OCI-LY7 (cell line): Measurements from ENCODE around the gene RGL1. TPM values are rescaled to one million over a fixed set of nuclear protein-coding genes. Genes with fewer than 3 reads are reported as not detected.
"Not testable (repeated sequence)": the region's sequence is repeated elsewhere in the genome, so short reads cannot be mapped to it uniquely, and the experiment has no call there.

ENCODE experiments used
- BruUV-seq: library from RNA; stranded (reverse); fragments of 400-500 nt; replicated peaks from 2 replicates; lab custom pipeline; 2021; lab: Mats Ljungman, UMichigan
- CTCF ChIA-PET: fragments of 300-600 bp; sonication (Branson Sonifier 250); formaldehyde crosslinking; loops from one replicate; lab custom pipeline; 2022; ENCODE audit warnings: antibody characterized with exemption; ENCODE audit not compliant: unreplicated experiment; lab: Charles Lee
- POLR2A ChIA-PET: fragments of 300-600 bp; sonication (Branson Sonifier 250); formaldehyde crosslinking; loops from one replicate; lab custom pipeline; 2022; ENCODE audit warnings: antibody characterized with exemption; lab: Charles Lee
- DNase-seq: peaks from one replicate; pipeline ENCODE4 v3.0.0-alpha.2; 2015; ENCODE audit warnings: low spot score
- H2AFZ ChIP-seq: fragments of 200-600 bp; sonication (generic), shearing (Covaris generic); 2 replicates; pipeline ENCODE4 v1.6.1; 2014; ENCODE audit warnings: mild to moderate bottlenecking, antibody characterized with exemption, low read length, moderate library complexity
- H3K27ac ChIP-seq: fragments of 200-600 bp; sonication (generic); 2 replicates; pipeline ENCODE4 v1.5.1; 2014; ENCODE audit warnings: mixed run types, low read depth, mild to moderate bottlenecking, moderate library complexity, low read length, inconsistent platforms; ENCODE audit not compliant: poor library complexity, severe bottlenecking
- H3K36me3 ChIP-seq: fragments of 200-600 bp; sonication (generic); 2 replicates; pipeline ENCODE4 v1.6.1; 2014; ENCODE audit warnings: mild to moderate bottlenecking, antibody characterized with exemption, low read length, moderate library complexity, mixed read lengths; ENCODE audit not compliant: insufficient read depth
- H3K4me1 ChIP-seq: fragments of 200-600 bp; sonication (generic); 2 replicates; pipeline ENCODE4 v1.5.1; 2014; ENCODE audit warnings: mild to moderate bottlenecking, low read length; ENCODE audit not compliant: insufficient read depth, poor library complexity, severe bottlenecking
- H3K4me2 ChIP-seq: fragments of 200-600 bp; sonication (generic); 2 replicates; pipeline ENCODE4 v1.6.1; 2014; ENCODE audit warnings: mild to moderate bottlenecking, low read length
- H3K4me3 ChIP-seq: fragments of 200-600 bp; sonication (generic); 2 replicates; pipeline ENCODE4 v1.5.1; 2014; ENCODE audit warnings: mild to moderate bottlenecking, low read depth, low read length; ENCODE audit not compliant: poor library complexity, severe bottlenecking
- H3K79me2 ChIP-seq: fragments of 200-600 bp; sonication (generic); 2 replicates; pipeline ENCODE4 v1.6.1; 2016; ENCODE audit warnings: low read depth, mild to moderate bottlenecking, low read length, moderate library complexity, mixed read lengths; ENCODE audit not compliant: insufficient read depth
- H3K9me2 ChIP-seq: fragments of 200-600 bp; sonication (generic); 2 replicates; pipeline ENCODE4 v1.6.1; 2016; ENCODE audit warnings: mild to moderate bottlenecking, low read length, mixed read lengths; ENCODE audit not compliant: insufficient read depth
- H3K9me3 ChIP-seq: fragments of 200-600 bp; sonication (generic); 2 replicates; pipeline ENCODE4 v1.6.1; 2014; ENCODE audit warnings: mild to moderate bottlenecking, mixed run types, low read length, mixed read lengths
- H4K20me1 ChIP-seq: fragments of 200-600 bp; sonication (generic); 2 replicates; pipeline ENCODE4 v1.6.1; 2014; ENCODE audit warnings: mild to moderate bottlenecking, antibody characterized with exemption, low read length, moderate library complexity, mixed read lengths; ENCODE audit not compliant: insufficient read depth
- EZH2phosphoT487 ChIP-seq: fragments of 200-600 bp; sonication (generic); IDR thresholded peaks from 2 replicates; pipeline ENCODE4 v1.6.1; 2018; ENCODE audit warnings: low read depth, borderline replicate concordance, mild to moderate bottlenecking, mixed run types, antibody characterized with exemption, low read length, moderate library complexity, mixed read lengths
- intact Hi-C: fragments of 100-400 bp; cut with micrococcal nuclease; formaldehyde crosslinking; loops from one replicate; pipeline ENCODE4 v1.10.0; 2022; ENCODE audit not compliant: unreplicated experiment
- total RNA-seq, 2 experiments: library from RNA; depleted of rRNA in 1 of 2; stranded (reverse); fragments of >200 nt in 1 of 2; shearing (Covaris generic) in 1 of 2; gene quantifications; 2 replicates each; pipeline ENCODE4 v1.2.3, GENCODE V29; 2014 to 2022
- TF ChIP-seq, protein P1 (sequence below): fragments of 200-600 bp; sonication (generic); conservative IDR thresholded peaks from 2 replicates; pipeline ENCODE4 v1.5.1; 2014; ENCODE audit warnings: mild to moderate bottlenecking, antibody characterized with exemption, low read length, moderate library complexity, mixed read lengths

Gene RGL1
- total RNA-seq, 2 experiments from 2014 or later, result 0.32 to 0.35 TPM

DNA sequence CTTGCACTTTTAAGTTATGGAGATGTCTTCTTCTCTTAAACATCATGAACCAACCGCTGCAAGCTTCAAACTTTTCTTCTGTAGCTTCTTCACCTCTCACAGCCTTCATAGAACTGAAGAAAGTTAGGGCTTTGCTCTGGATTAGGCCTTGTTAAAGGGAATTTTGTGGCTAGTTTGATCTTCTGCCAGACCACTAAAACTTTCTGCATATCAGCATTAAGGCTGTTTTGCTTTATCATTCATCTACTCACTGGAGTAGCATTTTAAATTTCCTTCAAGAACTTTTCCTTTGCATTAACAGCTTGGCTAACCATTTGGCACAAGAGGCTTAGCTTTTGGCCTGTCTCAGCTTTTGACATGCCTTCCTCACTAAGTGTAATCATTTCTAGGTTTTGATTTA is 43.0 kb upstream of the RGL1 start:
- CTCF ChIA-PET, result no interaction called here
- no peaks in the 10 kb centered on the region for H3K4me1 ChIP-seq
- H3K36me3 ChIP-seq, result no peaks in the 10 kb centered on the region
- no peaks in the 10 kb centered on the region for H4K20me1 ChIP-seq
- no peak overlapping the region for H3K4me2 ChIP-seq
- no peak overlapping the region for H3K4me3 ChIP-seq
- H3K9me3 ChIP-seq, result no peaks in the 10 kb centered on the region
- H3K9me2 ChIP-seq, result no peaks in the 10 kb centered on the region
- TF ChIP-seq, protein P1, sequence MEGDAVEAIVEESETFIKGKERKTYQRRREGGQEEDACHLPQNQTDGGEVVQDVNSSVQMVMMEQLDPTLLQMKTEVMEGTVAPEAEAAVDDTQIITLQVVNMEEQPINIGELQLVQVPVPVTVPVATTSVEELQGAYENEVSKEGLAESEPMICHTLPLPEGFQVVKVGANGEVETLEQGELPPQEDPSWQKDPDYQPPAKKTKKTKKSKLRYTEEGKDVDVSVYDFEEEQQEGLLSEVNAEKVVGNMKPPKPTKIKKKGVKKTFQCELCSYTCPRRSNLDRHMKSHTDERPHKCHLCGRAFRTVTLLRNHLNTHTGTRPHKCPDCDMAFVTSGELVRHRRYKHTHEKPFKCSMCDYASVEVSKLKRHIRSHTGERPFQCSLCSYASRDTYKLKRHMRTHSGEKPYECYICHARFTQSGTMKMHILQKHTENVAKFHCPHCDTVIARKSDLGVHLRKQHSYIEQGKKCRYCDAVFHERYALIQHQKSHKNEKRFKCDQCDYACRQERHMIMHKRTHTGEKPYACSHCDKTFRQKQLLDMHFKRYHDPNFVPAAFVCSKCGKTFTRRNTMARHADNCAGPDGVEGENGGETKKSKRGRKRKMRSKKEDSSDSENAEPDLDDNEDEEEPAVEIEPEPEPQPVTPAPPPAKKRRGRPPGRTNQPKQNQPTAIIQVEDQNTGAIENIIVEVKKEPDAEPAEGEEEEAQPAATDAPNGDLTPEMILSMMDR, result no peak
- TF ChIP-seq EZH2phosphoT487, result no peak
- no peak overlapping the region for H3K27ac ChIP-seq
- POLR2A ChIA-PET, result no interaction called here
- intact Hi-C loops, result no loop called here
- no peaks in the 10 kb centered on the region for H3K79me2 ChIP-seq
- no TSS peak for BruUV-seq
- H2AFZ ChIP-seq, result no peak overlapping the region
- DNase-seq, result no peak

DNA sequence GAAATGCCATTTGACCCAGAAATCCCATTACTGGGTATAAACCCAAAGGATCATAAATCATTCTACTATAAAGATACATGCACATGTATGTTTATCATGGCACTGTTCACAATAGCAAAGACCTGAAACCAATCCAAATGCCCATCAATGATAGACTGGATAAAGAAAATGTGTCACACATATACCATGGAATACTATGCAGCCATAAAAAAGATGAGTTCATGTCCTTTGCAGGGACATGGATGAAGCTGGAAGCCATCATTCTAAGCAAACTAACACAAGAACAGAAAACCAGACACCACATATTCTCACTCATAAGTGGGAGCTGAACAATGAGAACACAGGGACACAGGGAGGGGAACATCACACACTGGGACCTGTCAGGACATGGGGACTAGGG is 42.1 kb upstream of the RGL1 start:
- POLR2A ChIA-PET, result interaction anchor here (0.5 kb wide), 1 partner anchor 851 kb away, joined by 3 read pairs; no protein-coding TSS in a partner anchor
- H3K9me2 ChIP-seq, H2AFZ ChIP-seq, BruUV-seq, H3K36me3 ChIP-seq, DNase-seq, H3K79me2 ChIP-seq, CTCF ChIA-PET, H4K20me1 ChIP-seq, H3K4me1 ChIP-seq, H3K9me3 ChIP-seq, H3K4me2 ChIP-seq, H3K27ac ChIP-seq, intact Hi-C loops, H3K4me3 ChIP-seq: not testable (repeated sequence)

DNA sequence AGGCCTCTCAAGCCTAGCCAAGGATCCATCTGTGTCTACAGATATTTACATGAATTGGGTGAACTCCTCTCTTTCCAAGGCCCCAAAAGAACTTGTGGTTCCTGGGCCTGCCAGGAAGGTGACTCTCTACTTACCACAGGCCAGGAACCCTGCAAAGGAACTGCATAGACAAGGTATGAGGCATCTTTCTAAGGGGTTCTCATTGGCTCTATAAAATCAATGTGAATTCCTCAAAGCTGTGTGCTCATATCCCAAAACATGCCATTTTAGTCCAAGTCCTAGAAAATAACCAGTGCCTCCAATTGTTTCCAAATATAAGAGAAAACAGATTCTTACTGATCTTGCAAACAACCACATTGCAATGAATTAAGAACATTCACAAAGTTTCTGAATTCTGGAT is 39.9 kb upstream of the RGL1 start:
- Histone ChIP-seq H3K79me2 (no peaks in the 10 kb centered on the region), H3K27ac (no peak overlapping the region), H3K4me3 (no peak overlapping the region), H3K36me3 (no peaks in the 10 kb centered on the region), H4K20me1 (no peaks in the 10 kb centered on the region), H2AFZ (no peak overlapping the region), H3K4me2 (no peak overlapping the region), H3K9me2 (no peaks in the 10 kb centered on the region), H3K9me3 (no peaks in the 10 kb centered on the region), H3K4me1 (no peaks in the 10 kb centered on the region)
- TF ChIP-seq EZH2phosphoT487, result no peak
- TF ChIP-seq, protein P1, result no peak
- CTCF ChIA-PET, result no interaction called here
- intact Hi-C loops, result no loop called here
- BruUV-seq, result no TSS peak
- POLR2A ChIA-PET, result interaction anchor here (0.6 kb wide), 1 partner anchor 33 kb away, joined by 3 read pairs; no protein-coding TSS in a partner anchor
- no peak for DNase-seq
